ENCODE data around the gene MPPED1.

Gene MPPED1

GRCh38 chr22:43432883-43433415 is 21.1 kb downstream of the MPPED1 start:
- no peak for DNase-seq

DNA sequence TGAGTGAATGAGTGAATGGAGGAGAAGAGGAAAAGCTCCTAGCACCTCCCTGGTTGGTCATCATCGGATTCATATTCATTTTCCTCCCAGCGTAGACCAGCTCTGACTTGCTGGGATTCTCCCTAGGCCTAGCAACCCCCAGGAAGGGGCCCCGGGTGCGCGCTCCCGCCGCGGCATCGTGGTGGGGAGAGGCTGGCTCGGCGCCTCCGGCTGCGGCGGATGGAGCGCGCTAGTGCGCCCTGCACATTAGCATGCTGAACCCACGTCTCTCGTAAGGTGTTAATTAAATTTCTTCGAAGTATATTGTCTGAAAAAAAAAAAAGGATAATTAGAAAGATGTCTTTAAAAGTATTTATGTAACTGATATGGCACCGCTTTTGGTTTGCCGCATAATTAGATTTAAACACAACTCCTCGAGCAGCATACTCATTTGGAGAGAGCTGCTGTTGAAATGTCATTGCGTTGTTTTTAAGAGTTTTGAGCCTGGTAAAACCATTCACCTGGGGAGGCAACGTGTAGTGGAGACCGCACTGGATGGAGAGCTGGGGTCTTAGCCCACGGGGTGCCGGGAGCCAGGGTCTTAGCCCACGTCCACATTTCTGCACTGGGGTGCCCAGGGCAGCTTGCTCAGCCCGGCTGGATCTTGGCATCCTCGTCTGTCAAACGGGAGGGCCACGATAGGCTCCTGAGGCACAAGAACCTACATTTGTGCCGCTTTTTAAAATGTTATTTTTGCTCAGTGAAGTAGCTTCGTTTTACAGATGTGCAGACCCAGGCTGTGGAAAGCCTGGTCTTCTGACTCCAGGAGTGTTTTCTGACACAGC is 21.8 kb downstream of the MPPED1 start:
- DNase-seq, result no peak

DNA sequence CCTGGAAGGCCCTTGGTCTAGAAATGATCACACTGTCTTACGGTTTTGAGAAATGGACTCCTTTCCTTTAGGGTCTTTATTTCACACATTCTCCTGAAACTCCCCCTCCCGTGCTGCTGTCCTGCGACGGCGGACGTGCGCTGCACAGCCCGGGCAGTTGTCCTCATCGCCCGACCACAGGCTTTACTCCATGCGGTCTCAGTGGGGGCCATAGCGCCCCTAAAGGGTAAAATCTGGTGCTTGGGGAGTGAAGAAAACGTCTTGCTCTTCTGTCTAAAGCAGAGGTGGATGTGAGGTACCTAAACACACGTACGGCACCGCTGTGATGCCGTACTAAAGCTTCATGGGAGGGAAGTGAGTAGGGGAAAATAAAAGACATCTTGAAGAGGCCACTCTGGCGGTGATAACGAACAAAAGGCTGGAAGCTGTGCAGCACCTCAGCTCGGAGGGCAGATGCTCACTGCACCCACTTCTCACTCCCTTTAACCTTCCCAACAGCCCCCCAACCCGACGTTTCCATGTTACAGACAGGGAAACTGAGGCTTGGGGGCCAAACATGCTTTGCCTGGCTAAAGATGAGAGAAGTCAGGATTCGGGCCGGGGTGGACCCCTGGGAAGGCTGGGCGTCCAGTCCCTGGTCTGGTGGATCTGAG is 22.6 kb downstream of the MPPED1 start:
- DNase-seq, result no peak

DNA sequence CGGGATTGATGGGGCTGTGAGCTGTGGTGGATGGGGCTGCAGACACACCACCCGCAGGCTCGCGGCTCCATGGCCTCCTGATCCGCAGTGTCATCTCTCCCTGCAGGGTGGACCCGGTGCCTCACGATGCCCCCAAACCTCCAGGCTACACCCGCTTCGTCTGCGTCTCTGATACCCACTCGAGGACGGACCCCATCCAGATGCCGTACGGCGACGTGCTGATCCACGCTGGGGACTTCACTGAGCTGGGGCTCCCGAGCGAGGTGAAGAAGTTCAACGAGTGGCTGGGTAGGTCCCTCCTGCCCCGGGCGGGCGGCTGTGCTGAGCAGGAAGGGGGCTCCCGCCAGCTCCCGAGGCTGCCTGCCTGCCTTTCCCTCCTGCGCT is 23.1 kb downstream of the MPPED1 start:
- no peak for DNase-seq

DNA sequence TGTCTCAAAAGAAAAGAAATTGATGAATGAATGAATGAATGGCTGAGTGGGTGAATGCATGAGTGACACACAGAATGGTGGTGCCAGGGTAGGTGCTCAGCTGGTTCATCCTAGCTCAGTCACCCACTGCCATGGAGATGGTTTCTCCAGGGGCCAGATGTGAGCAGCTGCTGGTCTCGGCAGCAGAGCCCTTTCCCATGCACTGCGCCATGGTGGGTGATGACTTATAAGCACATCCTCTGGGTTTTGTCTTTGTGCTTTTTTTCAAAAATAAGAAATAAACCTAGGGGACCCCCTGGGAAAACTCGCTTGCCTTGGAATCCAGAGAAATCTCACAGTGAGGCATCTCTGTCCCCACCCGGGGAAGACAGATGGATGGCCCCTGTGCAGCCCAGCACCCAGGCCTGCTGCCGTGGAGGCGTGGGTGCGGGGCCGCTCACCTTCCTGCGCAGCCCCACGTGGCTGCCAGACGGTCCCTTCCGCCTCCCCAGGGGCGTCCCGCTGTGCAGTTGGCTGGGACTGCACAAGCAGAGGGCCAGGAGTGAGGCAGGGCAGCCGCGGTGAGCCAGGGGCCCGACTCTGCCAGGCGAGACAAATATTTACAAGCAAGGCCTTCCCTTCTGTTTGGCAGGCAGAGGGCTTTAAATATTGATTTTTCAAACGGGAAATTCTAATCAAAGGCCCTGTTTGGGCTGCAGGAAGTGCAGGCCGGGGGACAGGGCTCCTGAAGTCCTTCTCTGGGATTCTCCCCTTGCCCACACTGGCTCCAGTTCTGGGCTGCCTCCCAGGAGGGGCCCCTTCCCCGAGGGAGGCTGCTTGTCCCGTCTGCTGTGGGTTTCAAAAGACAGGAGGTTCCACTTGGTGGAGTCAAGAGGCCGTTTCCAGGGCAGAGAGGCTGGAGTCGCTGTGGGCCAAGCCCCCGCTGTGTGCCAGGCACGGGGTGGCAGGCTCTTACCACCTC is 24.3 kb downstream of the MPPED1 start:
- peak; percentile 59 for DNase-seq

DNA sequence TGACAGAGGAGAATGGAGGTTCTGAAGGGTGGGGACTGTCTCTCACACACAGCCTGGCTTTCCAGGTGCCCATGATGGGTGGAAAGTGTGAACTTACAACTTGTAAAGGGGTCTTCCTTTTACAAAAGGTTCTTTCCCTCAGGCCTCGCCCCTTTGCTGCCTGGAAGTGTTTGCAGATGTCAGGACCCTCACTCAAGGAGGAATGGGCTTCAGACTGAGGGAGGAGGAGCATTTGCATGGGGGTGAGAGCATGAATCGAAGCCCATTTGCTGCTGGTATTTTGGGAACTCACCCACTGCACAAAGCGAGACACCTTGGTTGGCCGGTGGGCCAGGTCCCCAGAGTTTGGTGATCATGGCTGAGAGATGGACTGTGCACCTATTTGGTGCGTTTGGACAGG is 25.1 kb downstream of the MPPED1 start:
- DNase-seq, result no peak

DNA sequence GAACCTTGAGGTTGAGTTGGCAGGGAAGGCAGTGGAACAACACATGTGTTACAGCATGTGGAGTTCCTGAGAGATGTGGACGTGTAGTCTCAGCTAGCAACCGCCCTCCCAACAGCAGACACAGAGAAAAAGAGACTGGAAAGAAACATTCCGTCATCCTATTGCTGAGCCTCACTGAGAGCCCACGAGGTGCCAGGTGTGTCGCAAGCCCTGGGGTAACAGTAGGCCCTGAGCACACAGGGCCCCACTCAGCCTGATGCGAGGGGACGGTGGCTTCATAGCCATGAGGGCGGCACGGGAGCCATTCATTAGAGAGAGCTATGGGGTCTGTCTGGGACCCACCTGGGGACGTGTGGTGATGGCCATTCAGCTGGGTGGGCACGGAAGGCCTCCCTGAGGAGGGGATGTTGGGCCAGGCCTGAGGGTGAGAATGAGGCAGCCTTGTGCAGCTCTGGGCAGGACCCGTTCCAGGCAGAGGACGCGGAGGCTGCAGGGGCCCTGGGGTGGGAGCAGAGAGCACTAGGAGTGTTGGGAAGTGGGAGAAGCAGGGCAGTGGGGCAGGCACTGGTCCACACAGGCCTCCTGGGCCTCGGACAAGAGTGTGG is 26.2 kb downstream of the MPPED1 start:
- DNase-seq, result no peak

DNA sequence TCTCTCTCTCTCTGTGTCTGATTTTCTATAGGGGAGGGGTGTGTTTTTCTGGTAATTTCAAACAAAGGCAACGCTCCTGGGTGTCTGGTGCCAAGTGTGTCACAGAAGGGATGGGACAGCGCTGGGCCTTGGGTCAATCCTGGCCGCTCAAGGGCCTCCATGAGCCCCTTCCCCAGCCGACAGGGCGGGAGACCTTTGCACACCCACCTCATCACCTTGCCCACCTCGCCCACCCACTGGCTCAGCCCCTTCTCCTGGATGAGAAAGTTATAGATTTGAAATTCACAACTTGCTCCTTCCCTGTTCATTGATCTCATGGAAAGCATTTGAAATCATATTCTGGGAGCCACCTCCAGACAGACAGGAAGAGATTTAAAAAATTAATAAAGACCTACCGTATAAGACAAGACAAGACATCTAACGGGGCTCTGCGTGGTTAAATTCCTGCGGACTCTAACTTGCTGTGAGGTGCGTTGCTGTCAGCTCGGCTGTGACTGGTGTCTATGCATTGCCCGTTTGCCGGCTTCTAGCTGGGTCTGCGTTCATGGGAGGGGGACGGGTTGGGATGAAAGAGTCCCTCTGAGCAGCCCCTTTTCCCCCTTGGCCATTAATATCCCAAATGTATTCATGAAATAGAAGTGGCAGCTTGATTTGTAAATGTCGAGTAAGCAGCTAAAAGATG is 27.0 kb downstream of the MPPED1 start:
- DNase-seq, result no peak

GRCh38 chr22:43439368-43440103 is 27.7 kb downstream of the MPPED1 start:
- no peak for DNase-seq

DNA sequence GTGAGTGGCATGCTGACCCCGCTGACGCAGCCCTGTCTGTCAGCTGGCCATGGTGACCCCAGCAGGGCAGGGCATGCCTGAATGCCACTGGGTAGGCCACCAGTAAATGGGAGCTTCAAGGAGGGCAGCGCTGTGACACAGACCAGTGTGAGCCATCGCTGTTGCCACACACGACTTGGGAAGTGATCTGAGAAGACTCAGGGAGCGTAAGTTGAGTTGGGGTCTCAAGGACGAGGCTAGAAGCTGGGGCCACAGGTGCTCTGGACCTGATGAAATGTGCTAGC is 28.2 kb downstream of the MPPED1 start:
- no peak for DNase-seq

- DNase-seq, result no peak
Observed at GRCh38 chr22:43440556-43440955, 28.7 kb downstream of the MPPED1 start.

DNA sequence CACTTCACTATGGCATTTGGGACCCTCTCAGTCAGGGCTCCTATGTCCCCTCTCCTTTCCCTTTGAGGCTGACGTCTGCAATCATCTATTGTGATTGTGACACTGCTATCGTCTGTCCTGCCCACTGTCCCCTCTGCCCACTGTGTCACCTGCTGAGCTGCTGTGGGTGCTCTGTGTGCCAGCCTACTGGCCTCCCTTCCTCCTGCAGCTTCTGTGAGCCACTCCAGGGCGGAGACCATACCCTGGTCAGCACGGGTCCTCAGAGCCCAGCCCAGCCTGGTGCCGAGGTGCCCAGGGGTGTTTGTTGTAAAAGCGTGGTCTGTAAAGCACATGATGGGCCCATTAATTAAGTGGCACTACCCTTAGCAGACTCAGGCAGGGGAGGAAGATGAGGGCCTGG is 29.4 kb downstream of the MPPED1 start:
- no peak for DNase-seq

GRCh38 chr22:43441751-43442150 is 29.9 kb downstream of the MPPED1 start:
- no peak for DNase-seq

GRCh38 chr22:43442386-43443151 is 30.8 kb downstream of the MPPED1 start:
- DNase-seq, result no peak

DNA sequence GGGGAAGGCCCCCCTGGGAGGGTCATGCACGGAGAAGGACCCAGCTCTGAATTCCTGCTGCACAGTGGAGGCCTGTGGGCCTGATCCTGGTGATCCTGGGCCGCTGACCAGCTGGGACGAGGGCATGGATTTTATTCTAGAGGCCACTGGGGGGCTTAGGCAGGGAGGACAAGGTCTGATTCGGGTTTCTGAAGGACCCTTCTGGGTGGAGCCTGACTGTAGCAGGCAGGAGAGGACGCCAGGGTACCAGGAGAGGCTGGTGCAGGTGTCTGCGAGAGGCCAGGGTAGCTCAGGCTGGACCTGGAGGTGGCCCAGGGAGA is 31.3 kb downstream of the MPPED1 start:
- no peak for DNase-seq

DNA sequence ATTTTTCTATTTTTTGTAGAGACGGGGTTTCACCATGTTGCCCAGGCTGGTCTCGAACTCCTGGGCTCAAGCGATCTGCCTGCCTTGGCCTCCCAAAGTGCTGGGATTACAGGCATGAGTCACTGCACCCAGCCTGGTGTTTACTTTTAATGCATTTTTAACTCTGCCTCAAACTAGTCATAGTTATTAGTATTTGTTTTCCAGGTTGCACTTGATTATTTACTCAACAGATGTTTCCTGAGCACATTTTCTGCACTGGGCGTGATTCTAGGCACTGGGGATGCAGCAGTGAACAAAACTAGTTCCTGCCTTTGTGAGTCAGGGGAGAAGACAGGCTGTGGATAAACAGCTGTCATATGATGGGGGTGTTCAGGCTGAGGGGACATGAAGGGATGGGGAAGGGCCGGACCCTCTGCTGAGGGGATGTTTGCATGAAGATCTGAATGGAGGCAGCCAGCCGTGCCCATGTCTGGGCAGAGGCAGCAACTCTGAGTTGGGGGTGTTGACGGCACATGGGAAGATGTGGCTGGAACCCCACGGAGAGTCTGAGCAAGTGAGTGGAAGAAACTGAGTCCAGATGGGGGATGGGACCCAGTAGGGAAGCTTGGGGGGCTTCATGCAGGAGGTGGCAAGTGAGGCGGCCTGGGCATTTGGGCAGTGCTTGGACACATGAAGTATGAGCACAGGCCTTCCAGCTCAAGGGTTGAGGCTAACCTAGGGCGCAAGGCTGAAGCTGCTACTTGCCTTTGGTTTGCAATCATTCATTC is 34.4 kb downstream of the MPPED1 start:
- DNase-seq, result no peak

DNA sequence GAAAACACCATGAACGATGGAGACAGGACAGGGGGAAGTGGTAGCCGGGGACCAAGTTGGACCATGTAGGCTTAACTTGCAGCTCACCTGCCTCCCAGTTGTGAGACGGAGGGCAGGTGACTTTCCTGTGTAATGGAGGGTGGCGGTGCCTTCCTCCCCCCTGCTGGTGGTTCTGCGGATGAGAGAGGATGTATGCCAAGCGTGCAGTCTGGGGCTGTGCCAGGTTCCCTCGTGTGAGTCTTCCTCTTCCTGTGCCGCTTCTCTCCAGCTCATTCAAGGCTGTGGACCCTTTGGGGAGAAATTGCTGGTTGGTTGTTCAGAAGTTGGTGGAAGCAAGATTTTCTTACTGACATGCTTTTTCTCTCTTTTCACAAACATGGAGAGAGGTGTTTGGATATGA is 35.1 kb downstream of the MPPED1 start:
- DNase-seq, result no peak

- DNase-seq, result peak; percentile 85
Observed at GRCh38 chr22:43447380-43447779, 35.6 kb downstream of the MPPED1 start.

DNA sequence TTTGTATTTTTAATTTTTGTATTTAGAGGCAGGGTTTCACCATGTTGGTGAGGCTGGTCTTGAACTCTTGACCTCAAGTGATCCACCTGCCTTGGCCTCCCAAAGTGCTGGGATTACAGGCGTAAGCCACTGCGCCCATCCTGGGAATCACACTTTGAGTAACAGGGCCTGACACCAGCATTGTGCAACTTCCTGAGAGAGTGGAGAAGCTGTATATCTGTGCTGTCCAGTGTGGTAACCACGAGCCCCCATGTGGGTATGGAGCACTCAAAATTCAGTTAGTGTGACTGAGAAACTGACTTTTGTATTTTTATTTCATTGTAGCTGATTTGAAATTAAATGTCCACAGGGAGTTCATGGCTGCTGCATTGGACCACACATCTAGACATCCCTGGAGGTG is 36.2 kb downstream of the MPPED1 start:
- no peak for DNase-seq

- no peak for DNase-seq
Observed at GRCh38 chr22:43449205-43449830, 37.5 kb downstream of the MPPED1 start.

All from NCI-H524 treated with DMSO at 0.1 percent for 48 hours (cell line).